COLO668 (cell line): Measurements from ENCODE around the gene UST.
A peak's percentile ranks its signal among the peaks of the same experiment; 100 is the strongest.
"Not testable (repeated sequence)": the region's sequence is repeated elsewhere in the genome, so short reads cannot be mapped to it uniquely, and the experiment has no call there.

Experiments used
- DNase-seq: peaks from one replicate; lab custom pipeline; 2025; ENCODE audit not compliant: unreplicated experiment; lab: John Stamatoyannopoulos, UW

UST gene

GRCh38 chr6:148864132-148864531 is 117.3 kb downstream of the UST start:
- DNase-seq: not testable (repeated sequence)

- DNase-seq: no peak
These were observed 118.1 kb downstream of the UST start for GRCh38 chr6:148864941-148865340.

GRCh38 chr6:148866657-148867268 is 119.9 kb downstream of the UST start:
- DNase-seq: no peak

GRCh38 chr6:148867862-148868261 is 121.0 kb downstream of the UST start:
- DNase-seq: no peak

GRCh38 chr6:148868314-148868713 is 121.5 kb downstream of the UST start:
- no peak for DNase-seq

- DNase-seq: no peak
These were observed 122.1 kb downstream of the UST start for GRCh38 chr6:148868901-148869300.

- DNase-seq: no peak
These were observed 122.8 kb downstream of the UST start for GRCh38 chr6:148869585-148869984.

- DNase-seq: no peak
These were observed 126.3 kb downstream of the UST start for GRCh38 chr6:148873154-148873553.

- DNase-seq: peak; percentile 12
These were observed 127.0 kb downstream of the UST start for GRCh38 chr6:148873868-148874267.

GRCh38 chr6:148874698-148875293 is 128.0 kb downstream of the UST start:
- DNase-seq: no peak

GRCh38 chr6:148878683-148879082 is 131.9 kb downstream of the UST start:
- DNase-seq: no peak

- not testable (repeated sequence) for DNase-seq
These were observed 133.9 kb downstream of the UST start for GRCh38 chr6:148880742-148881141.

GRCh38 chr6:148881593-148882311 is 134.9 kb downstream of the UST start:
- DNase-seq: no peak

GRCh38 chr6:148883270-148883669 is 136.4 kb downstream of the UST start:
- DNase-seq: no peak

- DNase-seq: no peak
These were observed 137.6 kb downstream of the UST start for GRCh38 chr6:148884461-148884860.

- DNase-seq: no peak
These were observed 138.5 kb downstream of the UST start for GRCh38 chr6:148885136-148885865.

- no peak for DNase-seq
These were observed 139.4 kb downstream of the UST start for GRCh38 chr6:148885925-148886845.

- DNase-seq: no peak
These were observed 140.4 kb downstream of the UST start for GRCh38 chr6:148887181-148887580.

GRCh38 chr6:148888856-148889255 is 142.0 kb downstream of the UST start:
- DNase-seq: no peak

GRCh38 chr6:148890096-148890495 is 143.3 kb downstream of the UST start:
- no peak for DNase-seq
